Osteocyte (in vitro differentiated cells): Measurements from ENCODE around the gene CDH23. TPM values are rescaled to one million over a fixed set of nuclear protein-coding genes. Genes with fewer than 3 reads are reported as not detected.

Source experiments
- DNase-seq: peaks from one replicate; pipeline ENCODE4 v3.0.0; 2021; ENCODE audit warnings: mixed read lengths; ENCODE audit not compliant: unreplicated experiment; ENCODE audit errors: extremely low spot score
- H3K27ac Mint-ChIP-seq: one replicate; pipeline ENCODE4 v1.8.0; 2021; ENCODE audit warnings: mild to moderate bottlenecking, mixed read lengths; ENCODE audit not compliant: unreplicated experiment
- H3K27me3 Mint-ChIP-seq: one replicate; pipeline ENCODE4 v1.8.0; 2021; ENCODE audit warnings: mixed read lengths; ENCODE audit not compliant: unreplicated experiment
- H3K36me3 Mint-ChIP-seq: one replicate; pipeline ENCODE4 v1.8.0; 2021; ENCODE audit warnings: mixed read lengths; ENCODE audit not compliant: unreplicated experiment
- H3K4me1 Mint-ChIP-seq: one replicate; pipeline ENCODE4 v1.8.0; 2021; ENCODE audit warnings: mixed read lengths; ENCODE audit not compliant: unreplicated experiment
- H3K4me3 Mint-ChIP-seq: one replicate; pipeline ENCODE4 v1.8.0; 2021; ENCODE audit warnings: mild to moderate bottlenecking, moderate library complexity, mixed read lengths; ENCODE audit not compliant: unreplicated experiment
- H3K9me3 Mint-ChIP-seq: one replicate; pipeline ENCODE4 v1.8.0; 2021; ENCODE audit warnings: mixed read lengths; ENCODE audit not compliant: unreplicated experiment
- CTCF ChIP-seq: fragments of 200-600 bp; sonication (generic); IDR thresholded peaks from 2 replicates; pipeline ENCODE4 v1.5.0; 2021; ENCODE audit warnings: antibody characterized with exemption, mild to moderate bottlenecking, moderate library complexity
- total RNA-seq: library from RNA; stranded (reverse); gene quantifications from 2 replicates; pipeline ENCODE4 v1.2.1, GENCODE V29; 2021

CDH23 gene
- total RNA-seq, 1 donor from 2014 or later = not detected

- Mint-ChIP-seq H3K36me3 (no peaks in the 10 kb centered on the region), H3K27me3 (peaks cover 2% of the 10 kb centered on the region), H3K9me3 (no peaks in the 10 kb centered on the region), H3K4me1 (no peaks in the 10 kb centered on the region), H3K4me3 (no peak overlapping the region), H3K27ac (no peak overlapping the region)
- no peak for TF ChIP-seq CTCF
- DNase-seq = no peak
These were observed 343.4 kb downstream of the CDH23 start for GRCh38 chr10:71740069-71740653.

- no peak for TF ChIP-seq CTCF
- Mint-ChIP-seq H3K4me1 (no peaks in the 10 kb centered on the region), H3K27ac (no peak overlapping the region), H3K36me3 (no peaks in the 10 kb centered on the region), H3K9me3 (no peaks in the 10 kb centered on the region), H3K4me3 (no peak overlapping the region), H3K27me3 (peaks cover 2% of the 10 kb centered on the region)
- DNase-seq = no peak
These were observed 344.3 kb downstream of the CDH23 start for GRCh38 chr10:71741029-71741428.

GRCh38 chr10:71741671-71742070, 345.0 kb downstream of the CDH23 start:
- H3K4me3 Mint-ChIP-seq = no peak overlapping the region
- peaks cover 2% of the 10 kb centered on the region for H3K27me3 Mint-ChIP-seq
- no peak overlapping the region for H3K27ac Mint-ChIP-seq
- no peak for TF ChIP-seq CTCF
- DNase-seq = no peak
- H3K4me1 Mint-ChIP-seq = no peaks in the 10 kb centered on the region
- H3K36me3 Mint-ChIP-seq = no peaks in the 10 kb centered on the region
- H3K9me3 Mint-ChIP-seq = no peaks in the 10 kb centered on the region

GRCh38 chr10:71742301-71743088, 345.8 kb downstream of the CDH23 start:
- DNase-seq = no peak
- no peaks in the 10 kb centered on the region for H3K36me3 Mint-ChIP-seq
- H3K4me1 Mint-ChIP-seq = no peaks in the 10 kb centered on the region
- no peak overlapping the region for H3K27ac Mint-ChIP-seq
- peaks cover 2% of the 10 kb centered on the region for H3K27me3 Mint-ChIP-seq
- TF ChIP-seq CTCF = no peak
- H3K4me3 Mint-ChIP-seq = no peak overlapping the region
- no peaks in the 10 kb centered on the region for H3K9me3 Mint-ChIP-seq

GRCh38 chr10:71743089-71743838, 346.5 kb downstream of the CDH23 start:
- Mint-ChIP-seq H3K4me3 (no peak overlapping the region), H3K4me1 (no peaks in the 10 kb centered on the region), H3K9me3 (no peaks in the 10 kb centered on the region), H3K36me3 (no peaks in the 10 kb centered on the region), H3K27me3 (peaks cover 2% of the 10 kb centered on the region), H3K27ac (no peak overlapping the region)
- no peak for TF ChIP-seq CTCF
- no peak for DNase-seq
